VCaP (cell line): Measurements from ENCODE around the gene PHF2.
"Not testable (repeated sequence)": the region's sequence is repeated elsewhere in the genome, so short reads cannot be mapped to it uniquely, and the experiment has no call there.

Source experiments
- H3K27ac ChIP-seq: fragments of 450-650 bp; 2 replicates; pipeline ENCODE4 v1.5.1; 2017
- TF ChIP-seq, protein P1 (sequence below): fragments of 450-650 bp; conservative IDR thresholded peaks from 2 replicates; pipeline ENCODE4 v1.5.1; 2017; ENCODE audit warnings: mild to moderate bottlenecking, moderate library complexity

Gene PHF2

DNA sequence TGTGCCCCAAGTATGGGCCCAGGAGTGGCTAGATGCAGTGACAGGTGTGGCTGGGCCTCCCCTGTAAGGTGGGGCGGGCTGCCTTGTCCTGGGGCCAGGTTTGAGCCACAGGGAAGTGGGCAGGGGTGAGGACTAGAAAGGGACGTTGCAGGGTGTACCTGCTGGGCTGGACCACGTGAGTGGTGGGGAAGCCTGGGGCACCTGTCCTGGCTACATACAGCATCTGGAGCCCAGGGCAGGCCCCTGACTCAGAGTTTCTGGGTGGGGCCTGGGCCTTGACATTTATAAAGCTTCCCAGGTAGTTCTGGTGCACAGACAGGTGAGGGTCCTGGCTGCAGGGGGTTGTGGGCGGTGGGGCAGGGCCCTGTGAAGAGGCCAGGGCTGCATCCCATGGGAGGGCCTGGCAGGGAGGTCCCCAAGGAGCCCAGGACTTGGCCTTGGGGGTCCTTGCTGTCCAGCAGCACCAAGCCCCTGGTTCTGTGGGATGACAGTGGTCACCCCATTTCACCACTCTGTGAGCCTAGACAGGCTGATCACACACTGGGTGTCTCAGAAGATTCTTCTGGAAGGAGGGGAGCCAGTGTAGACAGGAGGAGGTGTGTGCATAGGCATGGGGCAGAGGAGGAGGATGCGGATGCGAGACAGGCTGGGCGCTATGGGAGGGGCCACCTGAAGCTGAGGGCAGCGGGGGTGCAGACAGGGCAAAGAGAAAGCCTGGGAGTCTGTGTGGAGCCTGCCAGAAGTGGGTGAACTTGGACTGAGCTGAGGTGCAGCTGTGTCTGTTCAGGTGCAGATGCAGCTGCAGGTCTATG is 94.0 kb downstream of the PHF2 start:
- no peak overlapping the region for H3K27ac ChIP-seq
- TF ChIP-seq, protein P1, sequence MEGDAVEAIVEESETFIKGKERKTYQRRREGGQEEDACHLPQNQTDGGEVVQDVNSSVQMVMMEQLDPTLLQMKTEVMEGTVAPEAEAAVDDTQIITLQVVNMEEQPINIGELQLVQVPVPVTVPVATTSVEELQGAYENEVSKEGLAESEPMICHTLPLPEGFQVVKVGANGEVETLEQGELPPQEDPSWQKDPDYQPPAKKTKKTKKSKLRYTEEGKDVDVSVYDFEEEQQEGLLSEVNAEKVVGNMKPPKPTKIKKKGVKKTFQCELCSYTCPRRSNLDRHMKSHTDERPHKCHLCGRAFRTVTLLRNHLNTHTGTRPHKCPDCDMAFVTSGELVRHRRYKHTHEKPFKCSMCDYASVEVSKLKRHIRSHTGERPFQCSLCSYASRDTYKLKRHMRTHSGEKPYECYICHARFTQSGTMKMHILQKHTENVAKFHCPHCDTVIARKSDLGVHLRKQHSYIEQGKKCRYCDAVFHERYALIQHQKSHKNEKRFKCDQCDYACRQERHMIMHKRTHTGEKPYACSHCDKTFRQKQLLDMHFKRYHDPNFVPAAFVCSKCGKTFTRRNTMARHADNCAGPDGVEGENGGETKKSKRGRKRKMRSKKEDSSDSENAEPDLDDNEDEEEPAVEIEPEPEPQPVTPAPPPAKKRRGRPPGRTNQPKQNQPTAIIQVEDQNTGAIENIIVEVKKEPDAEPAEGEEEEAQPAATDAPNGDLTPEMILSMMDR, result no peak

DNA sequence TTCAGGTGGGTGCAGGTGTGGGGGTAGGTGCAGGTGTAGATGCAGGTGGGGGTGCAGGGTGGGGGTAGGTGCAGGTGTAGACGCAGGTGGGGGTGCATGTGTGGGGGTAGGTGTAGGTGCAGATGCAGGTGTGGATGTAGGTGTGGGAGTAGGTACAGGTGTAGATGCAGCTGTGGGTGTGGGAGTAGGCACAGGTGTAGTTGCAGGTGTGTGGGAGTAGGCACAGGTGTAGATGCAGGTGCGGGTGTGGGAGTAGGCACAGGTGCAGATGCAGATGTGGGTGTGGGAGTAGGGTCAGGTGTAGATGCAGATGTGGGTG is 94.6 kb downstream of the PHF2 start:
- TF ChIP-seq, protein P1, result no peak
- H3K27ac ChIP-seq, result no peak overlapping the region

DNA sequence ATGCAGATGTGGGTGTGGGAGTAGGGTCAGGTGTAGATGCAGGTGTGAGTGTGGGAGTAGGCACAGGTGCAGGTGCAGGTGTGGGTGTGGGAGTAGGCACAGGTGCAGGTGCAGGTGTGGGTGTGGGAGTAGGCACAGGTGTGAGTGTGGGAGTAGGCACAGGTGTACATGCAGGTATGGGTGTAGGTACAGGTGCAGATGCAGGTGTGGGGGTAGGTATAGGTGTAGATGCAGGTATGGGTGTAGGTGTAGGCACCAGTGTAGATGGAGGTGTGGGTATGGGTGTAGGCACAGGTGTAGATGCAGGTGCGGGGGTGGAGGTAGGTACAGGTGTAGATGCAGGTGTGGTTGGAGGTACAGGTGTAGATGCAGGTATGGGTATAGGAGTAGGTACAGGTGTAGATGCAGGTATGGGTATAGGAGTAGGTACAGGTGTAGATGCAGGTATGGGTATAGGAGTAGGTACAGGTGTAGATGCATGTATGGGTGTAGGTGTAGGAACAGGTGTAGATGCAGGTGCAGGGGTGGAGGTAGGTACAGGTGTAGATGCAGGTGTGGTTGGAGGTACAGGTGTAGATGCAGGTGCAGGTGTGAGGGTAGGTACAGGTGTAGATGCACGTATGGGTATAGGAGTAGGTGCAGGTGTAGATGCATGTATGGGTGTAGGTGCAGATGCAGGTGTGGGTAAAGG is 96.1 kb downstream of the PHF2 start:
- H3K27ac ChIP-seq, result not testable (repeated sequence)

DNA sequence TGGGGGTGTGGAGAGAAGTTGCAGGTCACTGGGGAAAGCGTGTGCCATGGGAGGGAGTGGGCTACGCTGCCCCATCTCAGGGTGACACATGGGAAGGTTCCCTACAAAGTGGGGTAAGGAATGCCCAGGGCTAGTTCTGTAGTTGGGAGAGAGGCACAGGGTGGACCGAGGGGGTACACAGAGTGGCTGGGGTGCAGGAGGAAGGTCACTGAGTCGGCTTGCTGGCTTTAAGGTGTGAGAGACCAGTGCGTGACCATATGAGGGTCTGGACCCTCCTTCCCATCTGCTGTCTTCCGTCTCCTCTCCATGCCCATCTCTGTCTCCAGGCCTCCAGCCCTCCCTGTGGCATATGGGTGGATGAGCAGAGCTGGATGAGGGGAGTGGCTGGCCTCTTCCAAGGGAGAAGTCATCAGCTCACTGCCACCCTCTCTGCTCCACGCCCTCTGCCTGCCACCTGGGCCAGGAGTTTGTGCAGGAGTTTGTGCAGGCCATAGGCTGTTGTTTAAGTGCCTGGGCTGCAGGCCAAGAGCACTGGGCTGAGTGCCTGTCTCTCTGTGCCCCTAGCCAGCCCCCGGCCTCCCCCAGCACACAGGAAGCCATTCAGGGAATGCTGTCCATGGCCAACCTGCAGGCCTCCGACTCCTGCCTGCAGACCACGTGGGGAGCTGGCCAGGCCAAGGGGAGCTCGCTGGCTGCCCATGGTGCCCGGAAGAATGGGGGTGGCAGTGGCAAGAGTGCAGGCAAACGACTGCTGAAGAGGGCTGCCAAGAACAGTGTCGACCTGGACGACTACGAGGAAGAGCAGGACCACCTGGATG is 96.8 kb downstream of the PHF2 start:
- H3K27ac ChIP-seq, result no peak overlapping the region
- TF ChIP-seq, protein P1, result no peak

DNA sequence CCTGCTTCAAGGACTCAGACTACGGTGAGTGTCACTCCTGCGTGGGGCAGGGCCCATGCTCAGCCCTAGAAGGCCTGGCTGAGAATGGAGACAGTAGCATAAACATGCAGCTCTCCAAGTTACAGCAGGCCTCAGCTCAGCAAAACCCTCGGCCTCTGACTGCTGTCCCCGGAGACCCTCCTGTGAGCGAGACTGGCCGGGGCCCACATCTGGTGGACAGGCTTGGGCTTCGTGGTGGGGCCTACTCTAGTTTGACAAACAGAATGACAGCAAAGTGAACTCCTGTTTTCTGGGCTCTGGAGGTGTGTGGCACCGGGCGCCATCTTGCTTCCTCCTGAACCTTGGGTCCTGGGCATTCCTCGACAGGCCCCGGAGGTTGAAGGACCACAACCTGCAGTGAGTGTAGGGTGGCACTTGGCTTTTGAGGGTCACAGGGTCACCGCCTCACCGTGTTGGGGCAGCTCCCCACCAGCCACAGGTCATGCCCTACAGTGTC is 97.5 kb downstream of the PHF2 start:
- TF ChIP-seq, protein P1, result no peak

DNA sequence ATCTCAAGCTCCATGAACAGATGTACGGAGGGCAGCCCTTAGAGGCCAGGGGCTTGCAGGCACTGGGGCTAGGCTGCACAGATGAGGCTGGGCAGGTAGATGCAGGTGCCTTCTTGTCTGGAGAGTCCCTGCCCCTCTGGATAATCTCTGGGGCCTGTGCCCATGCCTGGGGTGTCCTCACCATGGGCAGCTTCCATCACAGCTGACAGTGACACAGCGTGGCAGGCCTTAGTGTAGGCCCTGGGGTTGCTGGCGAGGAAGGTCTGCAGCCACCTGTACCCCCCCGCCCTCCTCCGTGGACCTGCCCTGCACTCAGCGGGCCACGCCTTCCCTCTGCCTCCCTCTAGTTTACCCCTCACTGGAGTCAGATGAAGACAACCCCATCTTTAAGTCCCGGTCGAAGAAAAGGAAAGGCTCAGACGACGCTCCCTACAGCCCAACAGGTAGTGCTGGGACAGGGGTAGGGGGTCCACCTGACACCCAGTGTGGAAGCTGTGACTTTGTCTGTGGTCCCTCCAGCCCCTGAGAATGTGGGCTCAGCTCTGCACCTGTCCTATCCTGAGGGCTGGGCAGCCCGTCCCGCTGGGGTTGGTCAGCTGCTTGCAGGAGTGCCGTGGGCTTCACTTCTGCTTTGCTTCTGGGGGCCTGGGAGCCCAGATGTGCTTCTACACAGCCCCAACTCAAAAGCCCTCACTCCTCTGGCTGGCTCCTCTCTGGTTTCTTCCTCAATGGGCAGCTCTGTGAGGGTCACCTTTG is 98.4 kb downstream of the PHF2 start:
- no peak overlapping the region for H3K27ac ChIP-seq
- TF ChIP-seq, protein P1, result no peak

More for the DNA sequence above, 97.5 kb downstream of the PHF2 start:
- H3K27ac ChIP-seq, result no peak overlapping the region

DNA sequence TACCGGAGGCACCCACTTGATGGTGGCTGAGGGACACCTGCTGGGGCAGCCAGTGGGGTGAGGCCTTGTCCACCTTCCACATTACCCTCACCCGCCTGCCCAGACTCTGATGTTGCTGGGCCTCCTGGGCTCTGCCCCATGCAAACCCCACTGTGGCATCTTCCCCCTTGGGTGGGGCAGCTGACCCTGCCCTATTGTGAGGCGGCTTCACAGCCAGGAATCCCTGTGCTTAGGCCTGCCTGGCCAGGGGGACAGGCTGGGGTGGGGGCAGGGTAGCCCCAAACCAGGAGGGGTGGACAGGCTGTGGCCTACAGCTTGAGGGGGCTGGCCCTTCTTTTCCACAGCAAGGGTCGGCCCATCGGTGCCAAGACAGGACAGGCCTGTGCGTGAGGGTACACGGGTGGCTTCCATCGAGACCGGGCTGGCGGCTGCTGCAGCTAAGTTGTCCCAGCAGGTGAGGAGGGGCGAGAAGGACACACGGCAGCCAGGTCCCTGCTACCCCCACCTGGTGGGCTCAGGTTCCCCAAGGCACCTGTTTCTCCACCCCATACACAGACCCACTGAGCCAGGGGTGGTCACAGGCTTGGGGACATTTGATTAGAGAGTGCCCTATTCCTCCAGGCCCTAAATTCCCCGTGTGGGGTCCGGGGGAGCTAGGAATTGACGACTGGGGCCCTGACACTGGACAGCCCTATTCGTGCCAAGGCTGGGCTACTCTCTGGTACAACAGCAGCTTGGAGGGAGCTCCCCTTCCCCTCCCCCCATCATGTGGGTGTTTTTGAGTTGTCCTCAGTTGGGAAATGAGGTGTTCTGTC is 99.2 kb downstream of the PHF2 start:
- no peak overlapping the region for H3K27ac ChIP-seq
- TF ChIP-seq, protein P1, result no peak
